GM23338 (cell line): ENCODE data around the gene DTNBP1. TPM values are rescaled to one million over a fixed set of nuclear protein-coding genes. Genes with fewer than 3 reads are reported as not detected.

Experiments
- EZH2phosphoT487 ChIP-seq: fragments of 200-600 bp; sonication (generic); IDR thresholded peaks from one replicate; pipeline ENCODE4 v1.8.1; 2018; ENCODE audit warnings: antibody characterized with exemption; ENCODE audit not compliant: unreplicated experiment
- NANOG ChIP-seq: IDR thresholded peaks from 2 replicates; pipeline ENCODE4 v1.6.1; 2016; ENCODE audit warnings: antibody characterized with exemption, borderline replicate concordance
- POLR2AphosphoS5 ChIP-seq: IDR thresholded peaks from 2 replicates; pipeline ENCODE4 v1.6.1; 2016; ENCODE audit warnings: antibody characterized with exemption, low read depth
- REST ChIP-seq: IDR thresholded peaks from one replicate; pipeline ENCODE4 v1.6.1; 2018; ENCODE audit warnings: antibody characterized with exemption; ENCODE audit not compliant: unreplicated experiment
- STAT1 ChIP-seq: IDR thresholded peaks from one replicate; pipeline ENCODE4 v1.6.1; 2016; ENCODE audit warnings: antibody characterized with exemption; ENCODE audit not compliant: unreplicated experiment
- ZNF331 ChIP-seq: fragments of 250-450 bp; sonication (Bioruptor Pico); IDR thresholded peaks from 2 replicates; pipeline ENCODE4 v1.5.0; 2020; ENCODE audit warnings: low read depth, mild to moderate bottlenecking, moderate library complexity
- polyA plus RNA-seq: library from polyadenylated mRNA; unstranded; fragments of >200 nt; fragmentation: Nextera tagmentation; extraction: Ambion mirVana; gene quantifications from 2 replicates; pipeline ENCODE4 v1.2.1, GENCODE V29; 2016
- total RNA-seq: library from RNA; depleted of rRNA; stranded (reverse); fragments of >200 nt; shearing (Covaris generic); gene quantifications from 2 replicates; pipeline ENCODE4 v1.2.3, GENCODE V29; 2014
- TF ChIP-seq, protein P1 (sequence below): fragments of 250-450 bp; sonication (Bioruptor Pico); IDR thresholded peaks from 2 replicates; pipeline ENCODE4 v1.5.0; 2020; ENCODE audit warnings: mild to moderate bottlenecking, moderate library complexity
- TF ChIP-seq, protein P2 (sequence below): IDR thresholded peaks from 2 replicates; pipeline ENCODE4 v1.6.1; 2016; ENCODE audit warnings: antibody characterized with exemption

DTNBP1 gene
- total and polyA plus RNA-seq, 2 experiments from 2014 or later, result 12.1 to 20.1 TPM

DNA sequence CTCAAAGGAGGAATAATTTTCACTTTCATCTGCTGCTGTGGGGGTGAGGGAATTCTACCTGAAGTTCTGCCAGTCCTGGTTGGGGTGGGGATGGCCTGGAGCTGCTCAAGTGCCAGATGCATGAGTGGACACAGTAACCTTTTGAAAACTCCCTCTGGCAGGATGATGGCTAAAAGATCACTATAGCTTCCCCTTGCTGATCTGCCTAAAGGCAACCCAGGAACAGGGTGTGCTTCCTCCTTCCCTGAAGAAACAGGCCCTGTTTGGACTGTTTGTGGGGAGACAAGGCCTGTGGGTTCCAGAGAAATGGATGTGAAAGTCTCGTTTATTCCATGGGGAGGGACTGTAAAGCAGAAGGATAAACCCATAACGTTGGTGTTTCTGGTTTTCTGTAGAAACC lies 176.9 kb downstream of the DTNBP1 start (continued):
- TF ChIP-seq, protein P1, sequence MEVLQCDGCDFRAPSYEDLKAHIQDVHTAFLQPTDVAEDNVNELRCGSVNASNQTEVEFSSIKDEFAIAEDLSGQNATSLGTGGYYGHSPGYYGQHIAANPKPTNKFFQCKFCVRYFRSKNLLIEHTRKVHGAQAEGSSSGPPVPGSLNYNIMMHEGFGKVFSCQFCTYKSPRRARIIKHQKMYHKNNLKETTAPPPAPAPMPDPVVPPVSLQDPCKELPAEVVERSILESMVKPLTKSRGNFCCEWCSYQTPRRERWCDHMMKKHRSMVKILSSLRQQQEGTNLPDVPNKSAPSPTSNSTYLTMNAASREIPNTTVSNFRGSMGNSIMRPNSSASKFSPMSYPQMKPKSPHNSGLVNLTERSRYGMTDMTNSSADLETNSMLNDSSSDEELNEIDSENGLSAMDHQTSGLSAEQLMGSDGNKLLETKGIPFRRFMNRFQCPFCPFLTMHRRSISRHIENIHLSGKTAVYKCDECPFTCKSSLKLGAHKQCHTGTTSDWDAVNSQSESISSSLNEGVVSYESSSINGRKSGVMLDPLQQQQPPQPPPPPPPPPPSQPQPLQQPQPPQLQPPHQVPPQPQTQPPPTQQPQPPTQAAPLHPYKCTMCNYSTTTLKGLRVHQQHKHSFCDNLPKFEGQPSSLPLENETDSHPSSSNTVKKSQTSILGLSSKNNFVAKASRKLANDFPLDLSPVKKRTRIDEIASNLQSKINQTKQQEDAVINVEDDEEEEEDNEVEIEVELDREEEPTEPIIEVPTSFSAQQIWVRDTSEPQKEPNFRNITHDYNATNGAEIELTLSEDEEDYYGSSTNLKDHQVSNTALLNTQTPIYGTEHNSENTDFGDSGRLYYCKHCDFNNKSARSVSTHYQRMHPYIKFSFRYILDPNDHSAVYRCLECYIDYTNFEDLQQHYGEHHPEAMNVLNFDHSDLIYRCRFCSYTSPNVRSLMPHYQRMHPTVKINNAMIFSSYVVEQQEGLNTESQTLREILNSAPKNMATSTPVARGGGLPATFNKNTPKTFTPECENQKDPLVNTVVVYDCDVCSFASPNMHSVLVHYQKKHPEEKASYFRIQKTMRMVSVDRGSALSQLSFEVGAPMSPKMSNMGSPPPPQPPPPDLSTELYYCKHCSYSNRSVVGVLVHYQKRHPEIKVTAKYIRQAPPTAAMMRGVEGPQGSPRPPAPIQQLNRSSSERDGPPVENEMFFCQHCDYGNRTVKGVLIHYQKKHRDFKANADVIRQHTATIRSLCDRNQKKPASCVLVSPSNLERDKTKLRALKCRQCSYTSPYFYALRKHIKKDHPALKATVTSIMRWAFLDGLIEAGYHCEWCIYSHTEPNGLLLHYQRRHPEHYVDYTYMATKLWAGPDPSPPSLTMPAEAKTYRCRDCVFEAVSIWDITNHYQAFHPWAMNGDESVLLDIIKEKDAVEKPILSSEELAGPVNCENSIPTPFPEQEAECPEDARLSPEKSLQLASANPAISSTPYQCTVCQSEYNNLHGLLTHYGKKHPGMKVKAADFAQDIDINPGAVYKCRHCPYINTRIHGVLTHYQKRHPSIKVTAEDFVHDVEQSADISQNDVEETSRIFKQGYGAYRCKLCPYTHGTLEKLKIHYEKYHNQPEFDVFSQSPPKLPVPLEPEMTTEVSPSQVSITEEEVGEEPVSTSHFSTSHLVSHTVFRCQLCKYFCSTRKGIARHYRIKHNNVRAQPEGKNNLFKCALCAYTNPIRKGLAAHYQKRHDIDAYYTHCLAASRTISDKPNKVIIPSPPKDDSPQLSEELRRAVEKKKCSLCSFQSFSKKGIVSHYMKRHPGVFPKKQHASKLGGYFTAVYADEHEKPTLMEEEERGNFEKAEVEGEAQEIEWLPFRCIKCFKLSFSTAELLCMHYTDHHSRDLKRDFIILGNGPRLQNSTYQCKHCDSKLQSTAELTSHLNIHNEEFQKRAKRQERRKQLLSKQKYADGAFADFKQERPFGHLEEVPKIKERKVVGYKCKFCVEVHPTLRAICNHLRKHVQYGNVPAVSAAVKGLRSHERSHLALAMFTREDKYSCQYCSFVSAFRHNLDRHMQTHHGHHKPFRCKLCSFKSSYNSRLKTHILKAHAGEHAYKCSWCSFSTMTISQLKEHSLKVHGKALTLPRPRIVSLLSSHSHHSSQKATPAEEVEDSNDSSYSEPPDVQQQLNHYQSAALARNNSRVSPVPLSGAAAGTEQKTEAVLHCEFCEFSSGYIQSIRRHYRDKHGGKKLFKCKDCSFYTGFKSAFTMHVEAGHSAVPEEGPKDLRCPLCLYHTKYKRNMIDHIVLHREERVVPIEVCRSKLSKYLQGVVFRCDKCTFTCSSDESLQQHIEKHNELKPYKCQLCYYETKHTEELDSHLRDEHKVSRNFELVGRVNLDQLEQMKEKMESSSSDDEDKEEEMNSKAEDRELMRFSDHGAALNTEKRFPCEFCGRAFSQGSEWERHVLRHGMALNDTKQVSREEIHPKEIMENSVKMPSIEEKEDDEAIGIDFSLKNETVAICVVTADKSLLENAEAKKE, result no peak
- TF ChIP-seq, protein P2, sequence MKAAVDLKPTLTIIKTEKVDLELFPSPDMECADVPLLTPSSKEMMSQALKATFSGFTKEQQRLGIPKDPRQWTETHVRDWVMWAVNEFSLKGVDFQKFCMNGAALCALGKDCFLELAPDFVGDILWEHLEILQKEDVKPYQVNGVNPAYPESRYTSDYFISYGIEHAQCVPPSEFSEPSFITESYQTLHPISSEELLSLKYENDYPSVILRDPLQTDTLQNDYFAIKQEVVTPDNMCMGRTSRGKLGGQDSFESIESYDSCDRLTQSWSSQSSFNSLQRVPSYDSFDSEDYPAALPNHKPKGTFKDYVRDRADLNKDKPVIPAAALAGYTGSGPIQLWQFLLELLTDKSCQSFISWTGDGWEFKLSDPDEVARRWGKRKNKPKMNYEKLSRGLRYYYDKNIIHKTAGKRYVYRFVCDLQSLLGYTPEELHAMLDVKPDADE, result no peak
- TF ChIP-seq ZNF331 (CRISPR knock-in tag), result no peak
- TF ChIP-seq STAT1, result no peak
- TF ChIP-seq NANOG, result no peak
- TF ChIP-seq POLR2AphosphoS5, result no peak
- no peak for TF ChIP-seq EZH2phosphoT487
- no peak for TF ChIP-seq REST
